Esophagus muscularis mucosa (tissue), 4 donors: ENCODE results near the gene HNF1A. TPM values are rescaled to one million over a fixed set of nuclear protein-coding genes. Genes with fewer than 3 reads are reported as not detected.

Source experiments
- DNase-seq: peaks from one replicate; pipeline ENCODE4 v3.0.0-alpha.2; 2017; ENCODE audit errors: extremely low spot score
- H3K27ac ChIP-seq, 4 donors: fragments of 200-600 bp; sonication (generic); replicated peaks in 1 of 4; 1 replicate in 3 of 4; 2 replicates in 1 of 4; pipeline ENCODE4 v1.5.1; 2016 to 2019; ENCODE audit warnings: mild to moderate bottlenecking in 1 of 4
- H3K27me3 ChIP-seq, 4 donors: fragments of 200-600 bp; sonication (generic); one replicate each; pipeline versions ENCODE4 v1.5.1 to v1.6.0; 2016 to 2019
- H3K36me3 ChIP-seq, 4 donors: fragments of 200-600 bp; sonication (generic); one replicate each; pipeline ENCODE4 v1.5.1; 2016 to 2019
- H3K4me1 ChIP-seq, 4 donors: fragments of 200-600 bp; sonication (generic); one replicate each; pipeline ENCODE4 v1.5.1; 2016 to 2019
- H3K4me3 ChIP-seq, 4 donors: fragments of 200-600 bp; sonication (generic); 1 replicate in 2 of 4; 2 replicates in 2 of 4; pipeline ENCODE4 v1.5.1; 2016 to 2019; ENCODE audit warnings: mild to moderate bottlenecking in 4 of 4, moderate library complexity in 1 of 4
- H3K9me3 ChIP-seq, 4 donors: fragments of 200-600 bp; sonication (generic); 1 replicate in 3 of 4; 2 replicates in 1 of 4; pipeline ENCODE4 v1.5.1; 2016 to 2019
- CTCF ChIP-seq, 3 experiments: fragments of 200-600 bp in 2 of 3; fragments of 450-650 bp in 1 of 3; sonication (generic) in 2 of 3; IDR thresholded peaks; one replicate each; pipeline ENCODE4 v1.5.1; 2017 to 2019; ENCODE audit warnings: antibody characterized with exemption in 3 of 3, mild to moderate bottlenecking in 2 of 3, moderate library complexity in 1 of 3
- EP300 ChIP-seq: sonication (generic); formaldehyde crosslinking; IDR thresholded peaks from one replicate; pipeline ENCODE4 v1.6.1; 2017; ENCODE audit warnings: antibody characterized with exemption
- POLR2A ChIP-seq: fragments of 450-650 bp; IDR thresholded peaks from one replicate; pipeline ENCODE4 v1.6.1; 2017; ENCODE audit warnings: antibody characterized with exemption, moderate library complexity, mild to moderate bottlenecking, low read depth
- POLR2AphosphoS5 ChIP-seq, 2 donors: sonication (generic); formaldehyde crosslinking; IDR thresholded peaks; one replicate each; pipeline ENCODE4 v1.6.1; 2017; ENCODE audit warnings: antibody characterized with exemption in 2 of 2
- WGBS: methylation state at CpG from one replicate; pipeline ENCODE4 v1.1.5; 2018; 5-methylcytosine and 5-hydroxymethylcytosine counted together
- intact Hi-C: fragments of 100-400 bp; cut with DNase I; formaldehyde crosslinking; loops from one replicate; pipeline ENCODE4 v1.15.1; 2023
- total RNA-seq, 4 donors: library from RNA; depleted of rRNA; stranded (reverse); fragments of >200 nt; gene quantifications; one replicate each; pipeline versions ENCODE4 v1.1.0 to v1.2.1, GENCODE V29; 2016

The HNF1A gene
- total RNA-seq, 4 donors from 2014 or later: not detected

- H3K4me1 ChIP-seq: no peaks in the 10 kb centered on the region
- TF ChIP-seq CTCF (IDR thresholded peaks at IDR 0.05): peak; percentile 69 to 77 (median 72)
- TF ChIP-seq POLR2AphosphoS5 (IDR thresholded peaks at IDR 0.05): no peak
- no peak overlapping the region for H3K27ac ChIP-seq
- intact Hi-C loops: loop anchor here (2.0 to 5.0 kb wide), 2 partner anchors 324 to 387 kb away; no protein-coding TSS in a partner anchor
- H3K9me3 ChIP-seq: no peaks in the 10 kb centered on the region
- DNase-seq: no peak
- 44% methylated on average over 13 of the region's 13 CpGs for WGBS
- no peaks in the 10 kb centered on the region for H3K27me3 ChIP-seq
- H3K4me3 ChIP-seq: no peak overlapping the region
- no peaks in the 10 kb centered on the region for H3K36me3 ChIP-seq
Observed at GRCh38 chr12:120971299-120972180, 6.8 kb upstream of the HNF1A start.

- TF ChIP-seq POLR2AphosphoS5 (IDR thresholded peaks at IDR 0.05) (no peak), EP300 (no peak), CTCF (IDR thresholded peaks at IDR 0.05) (no peak), POLR2A (no peak)
- WGBS: 62% methylated on average over 10 of the region's 10 CpGs
- H3K4me1 ChIP-seq: peaks cover 0 to 2% (median 1%) of the 10 kb centered on the region in 4 donors
- intact Hi-C loops: loop anchor here (5.0 kb wide), 1 partner anchor 326 kb away; no protein-coding TSS in a partner anchor
- DNase-seq: no peak
- no peaks in the 10 kb centered on the region for H3K9me3 ChIP-seq
- H3K27ac ChIP-seq: no peak overlapping the region
- no peaks in the 10 kb centered on the region for H3K36me3 ChIP-seq
- no peaks in the 10 kb centered on the region for H3K27me3 ChIP-seq
- no peak overlapping the region for H3K4me3 ChIP-seq
Observed at GRCh38 chr12:120972870-120973543, 5.3 kb upstream of the HNF1A start.

- TF ChIP-seq EP300 (no peak), POLR2AphosphoS5 (IDR thresholded peaks at IDR 0.05) (no peak), POLR2A (no peak), CTCF (IDR thresholded peaks at IDR 0.05) (no peak)
- Histone ChIP-seq H3K27ac (no peak overlapping the region), H3K27me3 (peaks cover 0 to 9% (median 0%) of the 10 kb centered on the region in 4 donors), H3K9me3 (no peaks in the 10 kb centered on the region), H3K36me3 (no peaks in the 10 kb centered on the region), H3K4me1 (peaks cover 0 to 11% (median 9%) of the 10 kb centered on the region in 4 donors), H3K4me3 (no peak overlapping the region)
- no peak for DNase-seq
- intact Hi-C loops: no loop called here
- 79% methylated on average over 14 of the region's 14 CpGs for WGBS
Observed at GRCh38 chr12:120977531-120978295, 630 bp upstream of the HNF1A start.

- TF ChIP-seq POLR2AphosphoS5 (IDR thresholded peaks at IDR 0.05): no peak
- TF ChIP-seq POLR2A: no peak
- TF ChIP-seq EP300: no peak
- TF ChIP-seq CTCF (IDR thresholded peaks at IDR 0.05): no peak
- intact Hi-C loops: no loop called here
- Histone ChIP-seq H3K4me3 (no peak overlapping the region), H3K27me3 (peaks cover 0 to 9% (median 0%) of the 10 kb centered on the region in 4 donors), H3K9me3 (no peaks in the 10 kb centered on the region), H3K4me1 (peaks cover 0 to 11% (median 9%) of the 10 kb centered on the region in 4 donors), H3K27ac (no peak overlapping the region), H3K36me3 (no peaks in the 10 kb centered on the region)
- 94% methylated on average over 10 of the region's 10 CpGs for WGBS
- no peak for DNase-seq
Observed at GRCh38 chr12:120979220-120979861, 998 bp downstream of the HNF1A start.
